ENCODE measurements around the gene LRG1. TPM values are rescaled to one million over a fixed set of nuclear protein-coding genes. Genes with fewer than 3 reads are reported as not detected.

LRG1 gene
- total and polyA plus RNA-seq, 2 experiments from 2014 or later = 0.21 to 0.45 TPM

GRCh38 chr19:4553775-4554174 lies 13.9 kb upstream of the LRG1 start:
- peaks cover 11% of the 10 kb centered on the region for H4K20me1 ChIP-seq (replicated peaks; ENCODE audit: insufficient read depth)
- no peak overlapping the region for H3K4me2 ChIP-seq
- no peaks in the 10 kb centered on the region; the same call in 1 of the 2 replicates for H3K4me1 ChIP-seq (ENCODE audit: insufficient read depth)
- peaks cover 25% of the 10 kb centered on the region for H3K27me3 Mint-ChIP-seq (ENCODE audit: insufficient read depth, low read depth, poor library complexity)
- H3K9me2 ChIP-seq (ENCODE audit: insufficient read depth) = no peaks in the 10 kb centered on the region
- DNase-seq (ENCODE audit: low spot score) = no peak
- ATAC-seq = no peak
- H3K4me1 Mint-ChIP-seq = peaks cover 7% of the 10 kb centered on the region; the same call in 2 of the 3 replicates
- no peak overlapping the region for H3K27ac ChIP-seq (ENCODE audit: low read depth)
- H3F3A ChIP-seq (replicated peaks; ENCODE audit: low read depth) = peaks cover 9% of the 10 kb centered on the region; the same call in 1 of the 2 replicates
- H3K9me3 Mint-ChIP-seq = no peaks in the 10 kb centered on the region
- no peak overlapping the region for H2AFZ ChIP-seq
- no peaks in the 10 kb centered on the region for H3K79me2 ChIP-seq (replicated peaks; ENCODE audit: insufficient read depth)
- peaks cover 53% of the 10 kb centered on the region for H3K36me3 Mint-ChIP-seq (ENCODE audit: low read depth)
- H3K36me3 ChIP-seq (ENCODE audit: insufficient read depth) = peaks cover 4% of the 10 kb centered on the region
- TF ChIP-seq POLR2AphosphoS5 (IDR thresholded peaks at IDR 0.05; ENCODE audit: low read depth) (no peak), JUNB (IDR thresholded peaks at IDR 0.05; ENCODE audit: unreplicated experiment) (no peak), CTCF (conservative IDR thresholded peaks at IDR 0.05; ENCODE audit: low read depth in 2 of 2) (no peak), ZNF331 (CRISPR knock-in tag; IDR thresholded peaks at IDR 0.05; ENCODE audit: low read depth) (no peak), EZH2 (IDR thresholded peaks at IDR 0.05; ENCODE audit: low read depth, unreplicated experiment) (no peak), CREB1 (CRISPR knock-in tag; IDR thresholded peaks at IDR 0.05; ENCODE audit: low read depth) (no peak), ETS1 (IDR thresholded peaks at IDR 0.05) (no peak), EZH2phosphoT487 (IDR thresholded peaks at IDR 0.05; ENCODE audit: unreplicated experiment) (no peak), REST (IDR thresholded peaks at IDR 0.05; ENCODE audit: unreplicated experiment) (no peak), STAT1 (IDR thresholded peaks at IDR 0.05; ENCODE audit: unreplicated experiment) (no peak), NANOG (IDR thresholded peaks at IDR 0.05; ENCODE audit: borderline replicate concordance) (no peak), ZNF114 (CRISPR knock-in tag; IDR thresholded peaks at IDR 0.05) (no peak), ZNF462 (CRISPR knock-in tag; IDR thresholded peaks at IDR 0.05) (no peak)
- H3K4me3 ChIP-seq = no peak overlapping the region
- H3K4me3 Mint-ChIP-seq = no peak overlapping the region
- no peak overlapping the region for H3K27ac Mint-ChIP-seq
- no peaks in the 10 kb centered on the region for H3K27me3 ChIP-seq (ENCODE audit: insufficient read depth)

Measured in GM23338 (cell line).